GM21447 (cell line): ENCODE results near the gene NRP2.
A peak's percentile ranks its signal among the peaks of the same experiment; 100 is the strongest.

Experiments
- ATAC-seq: cut with Tn5 transposase; IDR thresholded peaks from one replicate; pipeline ENCODE4 v1.9.1; 2021; ENCODE audit not compliant: unreplicated experiment

NRP2 gene

DNA sequence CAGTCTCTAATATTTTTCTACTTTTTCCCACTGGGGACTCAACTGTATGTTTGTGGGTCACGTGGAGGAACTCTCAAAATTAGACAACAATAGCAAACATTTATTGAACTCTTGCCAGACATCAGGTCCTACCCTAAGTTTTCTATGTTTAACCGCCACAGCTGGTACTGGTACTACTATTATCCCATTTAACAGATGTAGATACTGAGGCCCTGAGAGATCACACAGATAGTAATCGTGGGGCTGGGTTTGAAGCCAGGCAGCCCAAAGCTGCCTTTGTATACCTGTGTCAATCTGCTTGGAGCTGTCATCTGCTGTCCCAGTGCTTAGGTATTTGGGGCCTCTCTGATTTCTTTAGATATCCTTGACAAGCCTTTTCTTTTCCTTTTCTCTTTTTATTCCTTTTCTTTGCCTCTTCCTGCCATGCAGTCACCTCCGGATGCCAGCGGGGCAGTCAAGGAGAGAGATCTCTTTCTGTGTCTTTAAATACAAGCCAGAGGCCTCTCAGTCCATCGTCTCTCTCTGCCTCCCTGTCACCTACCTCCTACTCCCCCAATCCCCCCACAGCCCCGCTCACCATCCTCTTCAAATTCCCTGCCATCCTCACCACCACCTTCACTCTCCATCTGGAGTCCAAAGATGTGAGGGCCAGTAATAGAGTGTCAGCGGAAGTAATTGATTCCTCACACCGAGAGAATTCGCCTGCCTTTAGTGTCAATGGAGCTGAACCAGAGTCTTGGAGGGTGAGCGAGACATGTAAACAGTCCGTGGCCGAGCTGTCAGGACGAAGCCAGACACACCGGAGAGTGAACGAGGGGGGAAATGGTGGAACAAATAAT, 23.4 kb downstream of the NRP2 start:
- ATAC-seq, result no peak

DNA sequence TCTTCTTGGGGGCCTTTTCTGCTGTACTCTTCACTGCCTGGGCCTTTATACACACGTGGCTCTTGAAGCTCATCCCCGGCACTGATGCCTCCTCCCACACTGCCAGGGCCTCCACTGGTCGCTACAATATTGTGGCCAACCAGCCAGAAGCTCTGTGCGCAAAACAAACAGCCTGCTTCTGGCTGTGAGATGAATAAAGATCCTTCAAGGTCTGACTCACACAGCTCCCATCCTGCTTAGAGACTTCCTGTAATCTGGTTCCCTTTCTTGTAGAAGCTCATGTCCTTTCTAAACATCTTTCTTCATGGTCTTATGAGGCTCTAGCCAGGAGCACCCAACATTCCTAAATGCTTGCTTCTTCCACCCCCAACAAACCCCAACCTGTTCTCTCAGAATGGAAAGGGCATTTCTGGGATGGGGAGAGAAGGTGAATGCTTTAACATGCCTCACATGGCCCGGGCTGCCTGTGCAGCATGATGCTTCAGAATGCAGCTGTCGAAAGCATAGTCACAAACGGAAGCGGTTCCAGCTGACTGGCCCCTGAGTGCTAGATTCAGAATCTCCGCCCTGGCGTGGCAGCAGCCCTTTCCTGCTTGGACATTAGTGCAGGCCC, 24.6 kb downstream of the NRP2 start:
- peak; percentile 95 for ATAC-seq

DNA sequence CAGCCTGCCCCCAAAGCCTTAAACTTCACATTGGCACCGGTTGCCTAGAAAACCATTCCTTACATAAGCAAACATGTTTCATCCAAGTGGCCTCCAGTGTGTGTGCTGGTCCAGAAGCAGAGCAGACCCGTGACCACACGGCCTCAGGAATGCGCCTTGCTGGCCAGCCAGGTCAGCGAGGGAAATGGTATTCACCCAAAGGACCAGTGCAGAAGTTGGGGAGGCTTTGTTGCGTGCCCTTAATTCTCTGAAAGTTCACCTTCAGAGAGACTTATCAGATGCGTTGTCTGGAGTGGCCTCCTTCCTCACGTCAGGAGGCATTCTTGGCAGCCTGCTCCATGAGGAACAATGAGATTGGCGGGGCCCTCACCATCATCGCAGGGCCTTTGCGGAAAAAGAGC, 25.9 kb downstream of the NRP2 start:
- ATAC-seq, result no peak

DNA sequence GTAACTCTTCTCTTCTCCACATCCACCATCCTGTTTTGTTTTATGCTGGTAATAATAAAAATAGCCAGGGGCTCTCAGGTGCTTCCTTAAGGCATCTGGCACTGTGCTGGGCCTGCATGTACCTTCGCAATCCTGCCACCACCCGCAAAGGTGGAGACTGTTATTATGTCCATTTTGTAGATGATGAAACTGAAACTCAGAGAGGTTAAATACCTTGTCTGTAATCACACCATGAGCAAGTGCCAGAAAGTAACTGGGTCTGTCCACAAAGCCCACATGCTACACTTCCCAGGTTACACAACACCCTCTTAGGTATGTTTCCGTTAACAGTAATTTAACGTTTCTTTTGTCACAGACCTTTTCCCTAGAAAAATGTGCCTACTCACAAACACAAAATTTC, 27.0 kb downstream of the NRP2 start:
- no peak for ATAC-seq

DNA sequence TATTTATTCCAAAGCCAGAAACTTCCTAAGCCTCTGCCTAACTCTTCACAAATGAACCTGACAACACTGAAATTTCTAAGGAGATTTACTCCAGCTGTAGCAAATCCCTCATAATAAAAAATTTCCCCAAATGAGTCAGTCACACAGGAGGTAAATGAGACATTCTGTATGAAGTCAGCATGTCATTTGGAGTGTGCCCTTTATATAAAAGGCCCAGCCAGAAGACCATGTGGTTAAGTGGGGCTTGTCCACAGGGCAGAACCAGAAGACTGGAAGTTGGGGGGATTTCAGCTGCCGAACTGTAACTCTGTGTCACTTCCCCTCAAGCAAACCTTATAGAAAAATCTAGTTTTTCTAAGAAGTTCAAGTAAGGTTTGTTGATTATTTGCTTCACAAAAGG, 30.2 kb downstream of the NRP2 start:
- ATAC-seq, result no peak

DNA sequence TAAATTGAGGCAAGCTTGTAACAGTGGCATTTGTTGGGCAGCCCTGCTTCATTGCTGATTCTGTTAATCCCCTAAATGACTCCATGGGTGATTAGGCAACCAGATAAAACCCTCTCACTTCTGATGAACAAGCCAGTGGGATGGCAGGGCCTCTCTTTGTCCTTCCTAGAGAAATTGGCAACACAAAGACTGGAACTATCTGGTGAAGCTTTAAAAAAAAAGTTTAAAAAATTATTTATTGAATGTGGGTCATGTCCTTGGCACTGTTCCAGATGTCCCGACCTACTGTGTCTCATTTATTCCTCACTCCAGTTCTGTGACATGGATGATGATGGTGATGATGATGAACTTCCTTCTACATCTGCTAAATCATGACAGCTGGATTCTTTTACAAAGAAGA, 30.8 kb downstream of the NRP2 start:
- ATAC-seq, result no peak

DNA sequence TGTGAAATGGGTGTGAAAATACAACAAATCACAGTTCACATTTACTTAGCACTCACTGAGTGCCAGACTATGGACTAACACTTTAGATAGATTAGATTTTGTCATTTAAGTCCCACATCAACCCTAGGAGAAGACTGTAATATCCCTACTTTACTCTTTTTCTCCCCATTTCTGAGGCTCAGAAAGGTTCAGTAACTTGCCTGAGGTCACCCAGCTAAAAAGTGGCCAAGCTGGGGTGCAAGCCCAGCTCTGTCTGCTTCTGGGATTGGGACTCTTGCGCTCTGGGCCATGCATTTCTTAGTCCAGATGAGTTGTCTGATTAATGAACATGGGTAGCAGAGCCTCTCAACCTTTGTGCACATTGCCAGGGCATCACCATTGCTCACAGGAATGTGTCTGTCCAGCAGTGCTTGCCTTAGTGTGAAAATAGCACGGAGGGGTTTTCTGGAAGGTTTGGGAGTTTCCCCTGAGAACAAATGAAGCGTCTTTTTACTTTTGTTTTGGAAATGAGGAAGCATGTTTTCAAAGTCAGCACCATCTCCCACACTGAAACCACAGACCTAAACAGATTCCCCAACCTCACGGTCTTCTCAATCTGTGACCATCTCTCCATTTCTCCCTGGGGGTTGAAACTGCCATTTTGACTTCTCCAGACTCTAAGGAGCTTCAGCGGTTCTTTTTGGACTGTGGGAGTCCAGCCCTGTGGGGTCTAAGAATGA, 31.9 kb downstream of the NRP2 start:
- ATAC-seq, result peak; percentile 86

DNA sequence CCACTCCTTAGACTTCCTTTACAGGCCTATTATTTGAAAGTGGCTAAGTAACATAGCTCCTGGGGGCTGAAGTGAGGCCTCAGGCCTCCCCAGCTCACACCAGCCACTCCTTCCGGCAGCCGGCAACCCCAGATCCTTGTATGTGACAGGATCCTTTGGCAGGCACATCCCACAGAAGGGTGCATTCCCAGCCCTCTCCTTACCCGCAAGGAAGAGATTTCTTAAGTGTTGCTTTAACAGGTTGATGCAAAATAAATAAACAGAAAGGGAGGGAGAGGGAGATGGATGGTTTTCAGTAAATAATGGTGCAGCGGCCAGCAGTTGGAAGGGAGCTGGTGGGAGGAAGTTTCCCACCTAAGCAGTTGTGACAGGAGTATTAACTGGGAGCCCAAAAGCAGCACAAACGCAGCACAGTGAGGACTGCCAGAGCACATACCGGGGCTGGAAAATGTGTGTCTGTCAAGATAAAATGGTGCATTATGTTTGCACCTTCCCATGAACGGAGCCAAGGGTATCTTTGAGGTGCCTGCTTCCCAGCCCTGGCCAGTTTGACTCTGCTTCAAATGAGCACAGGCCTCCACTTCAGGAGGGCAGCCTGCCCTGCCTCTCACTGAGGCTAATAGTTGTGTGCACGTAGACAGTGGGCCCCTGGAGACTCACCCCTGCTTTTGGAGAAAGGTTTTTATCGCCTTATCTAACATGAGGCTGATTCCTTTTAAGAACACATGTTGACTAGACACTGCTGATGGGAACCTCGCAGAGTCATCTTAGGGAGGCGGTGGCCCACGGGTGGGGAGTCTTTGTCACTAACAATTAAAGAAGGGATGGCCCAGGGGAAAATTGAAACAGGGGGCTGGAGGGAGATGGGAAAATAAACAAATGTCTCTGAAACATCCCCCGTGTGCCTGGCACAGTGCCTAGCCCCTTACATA, 32.8 kb downstream of the NRP2 start:
- no peak for ATAC-seq

DNA sequence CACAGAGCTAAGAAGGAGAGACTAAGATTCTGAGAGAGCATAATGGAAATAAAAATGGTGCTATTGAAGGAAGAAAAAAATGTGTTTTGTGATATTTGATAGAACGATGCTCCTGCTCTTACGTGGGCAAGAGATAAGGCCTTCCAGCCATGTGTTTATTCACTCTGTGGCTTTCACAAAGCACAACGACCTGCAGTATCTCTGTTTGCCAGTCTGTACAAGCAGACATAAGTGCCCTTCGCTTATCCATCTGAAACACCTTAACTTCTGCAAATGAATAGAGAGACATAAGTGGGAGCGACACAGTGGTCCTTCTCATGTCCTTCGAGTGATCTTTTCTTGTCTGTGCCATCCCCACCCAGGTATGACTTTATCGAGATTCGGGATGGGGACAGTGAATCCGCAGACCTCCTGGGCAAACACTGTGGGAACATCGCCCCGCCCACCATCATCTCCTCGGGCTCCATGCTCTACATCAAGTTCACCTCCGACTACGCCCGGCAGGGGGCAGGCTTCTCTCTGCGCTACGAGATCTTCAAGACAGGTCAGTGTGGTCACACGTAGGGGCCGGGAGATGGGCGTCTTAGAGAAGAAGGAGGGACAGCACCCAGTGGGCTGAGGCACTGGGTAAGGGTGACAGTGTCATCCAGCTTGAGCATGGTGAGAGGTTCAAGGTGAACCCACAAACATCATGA, 33.7 kb downstream of the NRP2 start:
- no peak for ATAC-seq

DNA sequence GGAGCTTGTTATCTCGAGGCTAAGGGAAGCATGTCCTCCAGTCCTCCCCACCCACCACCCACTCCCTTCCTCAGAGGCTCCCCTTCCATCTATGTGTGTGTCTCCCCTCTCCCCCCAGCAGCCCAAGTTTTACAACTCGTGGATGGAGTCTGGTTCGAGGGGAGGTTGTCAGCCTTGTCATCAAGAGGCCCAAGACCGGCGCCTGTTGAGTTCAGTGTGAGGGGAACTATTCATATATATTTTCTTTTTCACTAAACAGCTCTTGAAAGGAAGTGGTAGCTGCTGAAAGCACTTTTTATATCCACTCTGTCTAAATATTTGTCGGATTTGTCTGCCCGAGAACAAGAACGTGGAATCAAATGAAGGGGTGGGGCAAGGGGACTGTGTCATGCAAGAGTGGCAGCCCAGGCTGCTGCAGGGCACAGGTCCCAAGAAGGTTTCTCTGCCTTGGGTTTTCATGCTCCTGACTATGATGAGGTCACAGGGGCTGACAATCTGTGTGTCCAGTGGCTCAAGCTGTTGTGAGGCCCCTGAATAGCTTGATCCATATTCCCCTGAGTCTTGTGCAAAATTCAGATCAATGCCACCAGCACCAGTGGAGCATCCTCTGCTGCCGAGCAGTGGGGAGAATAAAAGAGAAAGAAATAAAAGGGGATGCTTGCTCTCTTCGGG, 35.0 kb downstream of the NRP2 start:
- no peak for ATAC-seq

DNA sequence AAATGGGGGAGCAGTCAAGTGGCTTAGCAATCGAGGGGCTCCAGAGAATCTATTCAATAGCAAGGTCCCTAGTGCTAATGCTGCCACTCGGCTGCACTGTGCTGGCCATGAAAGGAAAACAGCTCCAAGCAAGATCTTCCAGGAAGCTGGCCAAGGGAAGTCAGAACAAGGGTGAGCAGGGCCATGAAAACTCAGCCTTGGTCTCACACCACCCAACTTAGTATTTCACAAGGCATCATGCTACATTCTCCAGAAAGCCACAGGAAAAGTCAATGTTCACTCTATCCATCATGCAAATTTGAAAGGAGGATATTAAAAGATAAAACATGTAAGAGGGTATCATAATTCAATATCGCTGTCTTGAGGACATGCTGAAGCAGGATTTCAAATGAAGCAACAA, 35.7 kb downstream of the NRP2 start:
- no peak for ATAC-seq

DNA sequence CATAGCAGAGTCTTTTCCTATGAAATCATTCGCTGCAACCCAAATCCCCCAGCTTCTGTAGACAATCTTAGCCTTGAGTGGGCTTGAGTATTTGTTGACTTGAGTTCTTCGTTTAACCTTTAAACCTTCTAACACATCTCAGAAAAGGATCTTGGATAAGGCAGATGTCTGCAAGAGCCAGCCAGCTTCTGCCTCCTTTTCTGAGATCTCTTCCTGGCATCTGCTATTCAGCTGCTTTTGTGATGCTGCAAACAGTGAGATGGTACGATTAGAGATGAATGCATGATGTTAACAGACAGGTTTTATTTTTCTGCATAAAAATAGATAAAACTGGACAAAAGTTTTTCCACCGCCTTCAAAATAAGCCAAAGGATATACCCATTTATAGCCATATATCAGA, 37.5 kb downstream of the NRP2 start:
- no peak for ATAC-seq

DNA sequence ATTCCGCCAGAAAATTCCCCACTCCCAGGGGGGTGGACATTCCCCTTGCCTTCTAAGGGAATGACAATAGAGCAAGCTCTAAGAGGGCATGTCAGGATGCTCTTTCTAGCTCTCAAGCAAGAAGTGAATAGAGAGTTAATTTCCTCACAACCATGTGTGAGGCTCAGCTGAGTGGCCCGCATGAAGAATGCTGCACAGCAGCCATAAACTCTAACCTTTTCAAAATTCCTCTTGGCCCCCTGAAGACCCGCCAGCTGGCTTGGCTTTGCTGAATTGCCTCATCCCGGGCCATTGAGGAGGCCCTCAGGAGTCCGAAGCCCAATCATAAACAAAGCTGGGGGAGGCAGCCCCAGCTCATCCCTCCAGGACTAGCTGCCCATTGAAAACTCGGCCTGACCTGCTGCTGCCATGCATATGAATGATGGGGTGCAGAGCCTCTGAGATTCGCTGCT, 38.2 kb downstream of the NRP2 start:
- ATAC-seq, result no peak

DNA sequence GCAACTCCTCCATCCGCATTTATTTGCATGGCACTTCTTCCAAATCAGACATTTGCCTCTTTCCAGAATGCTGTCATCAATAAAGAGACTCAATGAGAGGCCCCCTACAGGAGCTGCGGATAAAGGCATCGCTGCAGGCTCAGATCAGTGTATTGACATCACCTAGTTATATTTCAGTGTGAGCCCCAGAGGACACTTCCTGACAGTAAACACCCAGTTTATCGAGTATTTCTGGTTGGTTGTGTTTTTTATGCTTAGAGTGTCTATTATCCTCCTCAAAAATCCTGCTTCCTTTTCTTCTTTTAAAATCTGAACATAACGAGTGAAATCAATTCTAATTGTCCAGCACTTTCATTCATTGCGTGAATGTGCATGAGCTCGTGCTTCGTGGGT, 38.8 kb downstream of the NRP2 start:
- no peak for ATAC-seq

DNA sequence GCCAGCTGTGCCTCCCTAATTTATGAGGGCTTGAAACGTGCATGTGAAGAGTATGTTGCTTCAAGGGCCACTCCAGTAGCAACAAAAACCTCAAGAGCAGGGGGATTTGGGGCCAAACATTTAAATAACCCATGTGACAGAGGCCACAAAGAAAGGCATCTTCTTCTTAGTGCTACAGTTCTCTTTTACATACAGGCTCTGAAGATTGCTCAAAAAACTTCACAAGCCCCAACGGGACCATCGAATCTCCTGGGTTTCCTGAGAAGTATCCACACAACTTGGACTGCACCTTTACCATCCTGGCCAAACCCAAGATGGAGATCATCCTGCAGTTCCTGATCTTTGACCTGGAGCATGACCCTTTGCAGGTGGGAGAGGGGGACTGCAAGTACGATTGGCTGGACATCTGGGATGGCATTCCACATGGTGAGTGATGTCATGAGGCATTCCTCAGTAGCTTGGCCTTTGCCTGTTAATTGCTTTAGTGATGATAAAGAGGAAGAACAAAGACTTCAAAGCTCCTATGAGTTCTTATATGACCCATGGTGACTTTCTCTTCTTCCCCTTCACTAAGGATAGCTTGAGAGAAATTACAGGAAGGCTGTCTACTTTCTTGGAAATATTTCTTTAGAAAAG, 40.1 kb downstream of the NRP2 start:
- ATAC-seq, result no peak

DNA sequence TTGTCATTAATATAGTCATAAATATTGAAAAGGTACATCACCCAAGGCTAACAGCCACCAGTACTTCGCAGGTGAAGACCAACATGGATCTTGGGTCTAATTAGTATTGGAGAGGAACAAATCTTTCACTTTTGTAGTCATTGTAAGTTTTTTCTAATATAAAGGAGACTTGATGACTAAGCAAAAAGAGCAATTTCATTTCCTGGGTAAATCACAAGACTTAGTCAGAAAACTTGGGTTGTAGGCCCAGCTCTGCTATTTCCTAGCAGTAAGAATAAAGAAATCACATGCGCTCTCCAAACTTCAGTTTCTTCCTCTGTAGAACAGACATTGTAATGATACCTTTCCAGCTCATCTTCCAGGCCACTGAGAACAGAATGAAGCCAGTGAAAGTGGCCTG, 40.9 kb downstream of the NRP2 start:
- no peak for ATAC-seq

DNA sequence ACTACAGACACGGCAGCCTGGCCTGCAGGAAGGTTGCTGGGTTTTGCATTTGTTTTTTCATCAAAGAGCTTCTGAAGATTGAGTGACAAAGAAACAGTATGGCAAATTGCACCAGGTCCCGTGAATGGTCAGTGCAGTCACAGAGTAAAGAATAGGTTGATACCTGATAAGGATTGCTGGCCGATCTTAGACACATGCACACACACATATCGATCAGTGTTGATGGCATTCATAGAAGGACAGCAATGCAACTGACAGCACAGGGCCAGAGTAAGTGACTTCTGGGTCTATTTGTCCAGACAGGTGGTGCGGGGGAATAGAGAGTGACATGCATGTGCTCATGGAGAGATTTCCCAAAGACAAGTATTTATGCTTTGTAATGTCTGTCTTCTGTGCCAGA, 42.8 kb downstream of the NRP2 start:
- no peak for ATAC-seq

DNA sequence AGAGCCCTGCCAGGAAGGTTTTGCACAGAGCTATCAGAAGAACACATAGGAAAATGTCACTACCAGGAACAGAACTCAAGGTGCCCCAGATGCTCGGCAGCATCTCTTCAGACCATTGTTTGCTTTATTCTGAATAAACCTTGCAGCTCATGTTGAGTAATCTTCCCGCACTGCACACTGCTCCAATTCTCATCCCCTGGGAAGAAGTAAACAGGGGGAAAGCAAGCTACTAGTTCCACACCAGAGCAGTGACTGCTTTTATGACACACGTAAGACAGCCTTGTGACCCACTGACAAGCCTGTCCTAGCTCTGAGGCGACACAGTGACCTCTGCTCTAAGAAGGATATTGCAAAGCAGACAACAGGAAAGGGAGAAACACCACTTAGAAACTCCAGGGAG, 44.2 kb downstream of the NRP2 start:
- ATAC-seq, result no peak

DNA sequence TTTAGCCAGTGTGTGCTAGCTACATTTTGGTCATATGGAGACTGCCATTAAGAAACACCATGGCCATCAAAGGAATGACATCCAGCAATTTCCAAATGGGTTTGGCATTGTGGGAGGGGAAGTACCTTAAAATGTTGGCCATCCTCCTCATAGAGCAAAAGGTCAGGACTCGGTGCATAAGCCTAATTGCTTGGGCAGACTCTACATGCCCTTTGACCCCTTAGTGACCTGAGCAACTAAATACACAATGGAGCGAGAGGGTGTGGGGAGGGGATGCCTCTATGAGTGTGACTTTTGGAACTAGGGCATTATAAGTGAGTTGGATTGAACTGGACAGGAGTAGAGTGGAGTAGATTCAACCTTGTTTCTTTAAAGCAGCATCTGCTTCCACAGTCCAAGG, 44.9 kb downstream of the NRP2 start:
- ATAC-seq, result no peak
